Measurements from ENCODE around the gene EP400. TPM values are rescaled to one million over a fixed set of nuclear protein-coding genes. Genes with fewer than 3 reads are reported as not detected.

The EP400 gene
- total RNA-seq, 1 donor = 19.9 TPM

DNA sequence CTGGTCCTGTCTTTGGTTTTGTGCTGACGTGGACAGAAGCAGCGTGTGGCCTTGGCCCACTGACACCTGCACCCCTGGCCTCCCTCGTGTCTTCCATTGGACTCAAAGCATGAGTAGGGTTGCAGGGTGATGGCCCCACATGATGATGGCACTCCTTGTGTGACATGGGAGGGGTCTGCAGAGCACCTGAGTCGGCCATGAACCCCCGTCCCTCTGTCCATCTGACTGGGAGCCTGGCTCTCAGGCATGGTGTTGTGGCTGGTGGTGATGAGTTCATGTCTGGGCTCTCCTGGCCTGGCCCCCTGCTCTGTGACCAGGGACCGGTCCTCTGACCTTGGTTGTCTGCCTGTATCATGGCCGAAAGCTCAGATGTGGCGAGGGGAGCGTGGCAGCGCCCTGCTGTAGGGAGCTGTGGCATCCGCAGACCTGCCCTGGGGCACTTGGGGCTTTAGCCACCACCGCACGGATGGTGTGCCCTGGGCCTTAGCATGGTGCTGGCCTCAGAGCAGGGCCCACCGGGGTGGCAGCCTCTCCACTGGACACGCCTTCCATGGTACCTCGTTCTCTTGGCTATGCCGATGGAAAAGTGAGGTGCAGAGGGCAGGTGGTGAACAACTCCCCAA is 38.6 kb upstream of the EP400 start:
- DNase-seq (ENCODE audit: low read depth in 2 of 3, low spot score in 2 of 3) = no peak

DNA sequence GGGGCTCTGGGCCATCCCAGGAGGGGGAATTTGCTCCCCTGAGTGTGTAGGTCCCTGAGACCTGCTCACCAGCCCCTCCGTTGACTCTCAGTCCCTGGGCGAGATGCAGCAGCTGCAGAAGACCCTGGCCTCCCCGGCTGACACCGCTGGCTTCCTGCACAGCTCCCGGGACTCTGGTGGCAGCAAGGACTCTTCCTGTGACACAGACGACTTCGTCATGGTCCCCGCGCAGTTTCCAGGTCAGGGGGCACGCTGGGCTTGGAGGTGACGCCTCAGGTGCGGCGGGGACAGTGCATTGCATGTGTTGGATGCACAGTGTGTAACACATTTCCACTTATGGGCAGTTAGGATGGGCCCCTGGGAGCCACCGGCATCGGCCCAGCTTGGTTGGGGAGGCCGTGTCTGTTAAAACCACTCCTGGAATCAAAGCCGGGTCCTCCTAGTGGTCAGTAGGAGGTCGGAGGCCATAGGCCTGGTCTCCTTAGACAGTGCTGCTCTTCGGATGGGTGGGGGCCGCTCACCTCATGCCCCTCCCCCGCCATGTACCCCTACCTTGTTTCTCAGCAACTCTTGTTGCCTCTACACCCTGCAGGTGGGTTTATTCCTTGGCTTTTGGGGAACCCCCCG is 37.8 kb upstream of the EP400 start:
- DNase-seq (ENCODE audit: low read depth in 2 of 3, low spot score in 2 of 3) = no peak

DNA sequence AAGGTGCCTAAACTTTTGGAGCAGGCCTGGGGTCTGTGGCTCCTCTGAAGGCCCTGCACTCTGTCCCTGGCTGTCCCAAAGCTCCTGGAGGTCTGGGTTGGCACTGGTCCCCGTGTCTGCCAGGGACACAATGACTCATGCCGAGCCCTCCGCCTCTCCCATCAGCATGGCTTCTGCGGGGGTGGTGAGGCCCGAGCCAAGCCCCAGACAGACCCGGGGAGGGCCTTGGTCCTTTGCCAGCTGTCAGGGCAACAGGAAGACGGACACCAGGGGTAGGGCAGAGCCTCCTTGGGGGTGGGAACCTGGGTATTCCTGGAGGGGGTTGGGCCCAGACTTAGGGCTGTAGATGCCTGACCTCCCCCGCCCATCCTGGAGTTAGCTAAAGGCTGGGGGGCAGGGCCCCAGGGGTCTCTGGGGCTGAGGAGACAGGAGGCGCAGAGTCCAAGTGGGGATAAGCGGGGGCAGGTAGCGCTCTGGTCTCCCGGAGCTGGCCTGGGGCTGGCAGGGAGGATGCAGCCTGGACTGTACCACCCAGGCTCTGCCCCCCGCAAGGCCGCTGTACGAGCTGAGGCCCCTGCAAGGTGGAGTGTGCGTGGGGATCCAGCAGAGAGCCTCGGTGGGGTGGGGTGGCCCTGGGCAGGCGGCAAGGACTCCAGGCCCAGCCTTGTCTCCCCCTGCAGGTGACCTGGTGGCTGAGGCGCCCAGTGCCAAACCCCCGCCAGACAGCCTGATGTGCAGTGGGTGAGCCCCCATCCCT is 37.0 kb upstream of the EP400 start:
- DNase-seq (ENCODE audit: low read depth in 2 of 3, low spot score in 2 of 3) = no peak

DNA sequence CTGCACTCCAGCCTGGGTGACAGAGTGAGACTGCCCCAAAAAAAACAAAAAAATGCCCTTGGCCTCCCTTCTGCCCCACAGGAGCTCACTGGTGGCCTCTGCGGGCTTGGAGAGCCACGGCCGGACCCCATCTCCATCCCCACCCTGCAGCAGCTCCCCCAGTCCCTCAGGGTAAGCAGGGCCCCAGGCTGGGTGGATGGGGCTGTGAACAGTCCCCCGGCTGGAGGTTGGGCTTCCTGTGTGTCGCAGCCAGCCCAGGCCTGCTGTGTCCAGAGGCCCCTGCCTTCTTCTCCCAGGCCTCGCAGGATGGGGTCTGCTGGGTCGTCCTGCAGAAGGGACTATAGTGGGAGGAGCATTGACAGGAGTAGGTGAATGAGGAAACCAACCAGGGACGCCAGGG is 36.1 kb upstream of the EP400 start:
- DNase-seq (ENCODE audit: low read depth in 2 of 3, low spot score in 2 of 3) = no peak

DNA sequence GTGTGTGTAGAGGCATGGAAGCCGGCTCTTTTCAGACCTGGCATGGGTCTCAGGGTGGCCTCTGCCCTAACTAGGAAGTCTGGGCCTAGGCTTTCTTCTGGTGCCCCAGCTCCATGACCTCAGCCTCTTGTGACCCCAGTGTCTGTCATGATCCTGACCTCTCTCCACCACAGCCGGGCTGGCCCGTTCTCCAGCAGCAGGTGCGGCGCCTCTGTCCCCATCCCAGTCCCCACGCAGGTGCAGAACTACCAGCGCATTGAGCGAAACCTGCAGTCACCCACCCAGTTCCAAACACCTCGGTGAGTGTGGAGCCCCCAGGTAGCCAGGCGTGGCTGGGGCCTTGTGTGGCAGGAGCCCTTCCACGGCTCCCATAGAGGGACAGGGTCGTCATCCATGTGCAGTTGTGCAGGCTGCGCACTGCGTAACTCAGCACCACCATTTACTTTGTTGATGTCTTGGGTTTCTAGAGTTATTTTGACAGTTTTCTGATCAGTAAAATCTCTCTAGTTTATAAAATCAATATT is 35.5 kb upstream of the EP400 start:
- no peak for DNase-seq (ENCODE audit: low read depth in 2 of 3, low spot score in 2 of 3)

DNA sequence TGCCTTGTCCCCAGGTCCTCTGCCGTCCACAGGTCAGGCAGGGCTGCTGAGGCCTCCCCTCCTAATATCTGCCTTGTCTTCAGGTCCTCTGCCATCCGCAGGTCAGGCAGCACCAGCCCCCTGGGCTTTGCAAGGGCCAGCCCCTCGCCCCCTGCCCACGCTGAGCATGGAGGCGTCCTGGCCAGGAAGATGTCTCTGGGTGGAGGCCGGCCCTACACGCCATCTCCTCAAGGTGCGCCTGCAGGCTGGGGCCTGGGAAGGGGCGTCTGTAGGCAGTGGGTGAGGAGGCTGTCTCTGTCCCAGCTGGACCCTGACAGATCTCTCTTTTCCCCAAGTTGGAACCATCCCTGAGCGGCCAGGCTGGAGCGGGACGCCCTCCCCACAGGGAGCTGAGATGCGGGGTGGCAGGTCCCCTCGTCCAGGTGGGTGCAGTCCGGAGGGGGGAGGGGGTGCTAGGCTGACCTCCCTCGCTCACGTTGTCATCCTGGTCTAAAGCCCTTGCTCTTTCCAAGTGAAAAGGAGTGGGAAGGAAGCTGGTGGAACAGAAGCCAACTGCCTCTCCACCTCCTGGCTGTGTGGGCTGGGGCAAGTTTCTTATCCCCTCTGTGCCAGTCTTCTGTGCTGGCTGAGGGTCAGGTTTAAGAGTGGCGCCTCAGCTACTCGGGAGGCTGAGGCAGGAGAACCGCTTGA is 34.6 kb upstream of the EP400 start:
- no peak for DNase-seq (ENCODE audit: low read depth in 2 of 3, low spot score in 2 of 3)

DNA sequence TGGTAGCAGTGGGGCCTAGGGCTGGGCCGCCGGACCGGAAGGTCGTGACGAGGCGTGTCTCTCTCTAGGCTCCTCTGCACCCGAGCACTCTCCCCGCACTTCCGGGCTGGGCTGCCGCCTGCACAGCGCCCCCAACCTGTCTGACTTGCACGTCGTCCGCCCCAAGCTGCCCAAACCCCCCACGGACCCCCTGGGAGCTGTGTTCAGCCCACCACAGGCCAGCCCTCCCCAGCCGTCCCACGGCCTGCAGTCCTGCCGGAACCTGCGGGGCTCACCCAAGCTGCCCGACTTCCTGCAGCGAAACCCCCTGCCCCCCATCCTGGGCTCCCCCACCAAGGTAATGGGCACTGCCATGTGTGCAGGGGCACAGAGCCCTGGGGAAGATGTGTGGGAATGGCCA is 33.9 kb upstream of the EP400 start:
- DNase-seq (ENCODE audit: low read depth in 2 of 3, low spot score in 2 of 3) = no peak

DNA sequence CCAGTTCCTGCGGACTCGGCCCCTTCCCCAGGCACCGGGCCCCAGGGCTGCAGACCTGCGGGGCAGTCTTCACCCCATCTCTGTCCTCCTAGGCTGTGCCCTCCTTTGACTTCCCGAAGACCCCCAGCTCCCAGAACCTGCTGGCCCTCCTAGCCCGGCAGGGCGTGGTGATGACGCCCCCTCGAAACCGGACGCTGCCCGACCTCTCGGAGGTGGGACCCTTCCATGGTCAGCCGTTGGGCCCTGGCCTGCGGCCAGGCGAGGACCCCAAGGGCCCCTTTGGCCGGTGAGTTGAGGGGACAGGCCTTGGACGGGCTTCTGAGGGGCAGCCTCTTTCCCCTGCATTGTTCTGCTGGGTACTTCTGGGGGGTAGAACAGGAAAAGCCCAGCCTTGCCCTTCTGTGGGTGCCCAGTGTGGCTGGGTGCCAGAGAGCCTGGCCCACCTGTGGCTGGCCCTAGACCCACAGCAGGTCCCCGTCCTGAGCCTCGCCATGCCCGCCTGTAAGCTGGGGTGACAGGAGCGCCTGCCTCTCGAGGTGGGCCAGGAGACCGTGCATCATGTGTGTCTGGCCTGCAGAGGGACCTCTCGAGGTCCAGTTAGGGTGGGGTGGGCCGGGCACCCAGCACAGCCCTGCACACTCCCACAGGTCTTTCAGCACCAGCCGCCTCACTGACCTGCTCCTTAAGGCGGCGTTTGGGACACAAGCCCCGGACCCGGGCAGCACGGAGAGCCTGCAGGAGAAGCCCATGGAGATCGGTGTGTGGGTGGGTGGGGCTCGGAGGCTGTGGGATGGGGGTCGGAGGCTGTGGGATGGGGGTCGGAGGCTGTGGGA is 33.2 kb upstream of the EP400 start:
- no peak for DNase-seq (ENCODE audit: low read depth in 2 of 3, low spot score in 2 of 3)

DNA sequence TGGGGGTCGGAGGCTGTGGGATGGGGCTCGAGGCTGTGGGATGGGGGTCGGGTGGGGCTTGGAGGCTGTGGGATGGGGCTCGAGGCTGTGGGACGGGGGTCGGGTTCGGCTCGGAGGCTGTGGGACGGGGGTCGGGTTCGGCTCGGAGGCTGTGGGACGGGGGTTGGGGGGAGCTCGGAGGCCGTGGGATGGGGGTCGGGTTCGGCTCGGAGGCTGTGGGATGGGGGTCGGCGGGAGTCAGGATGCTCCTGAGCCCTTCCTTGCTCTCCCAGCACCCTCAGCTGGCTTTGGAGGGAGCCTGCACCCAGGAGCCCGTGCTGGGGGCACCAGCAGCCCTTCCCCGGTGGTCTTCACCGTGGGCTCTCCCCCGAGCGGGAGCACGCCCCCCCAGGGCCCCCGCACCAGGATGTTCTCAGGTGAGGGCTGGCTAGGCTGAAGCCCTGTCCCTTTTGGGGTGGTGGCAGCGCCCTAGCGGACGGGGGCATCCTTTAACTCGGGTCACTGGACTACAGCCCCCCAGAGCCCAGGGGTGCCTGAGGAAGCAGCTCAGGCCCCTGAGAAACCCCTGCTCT is 32.5 kb upstream of the EP400 start:
- DNase-seq (ENCODE audit: low read depth in 2 of 3, low spot score in 2 of 3) = no peak

DNA sequence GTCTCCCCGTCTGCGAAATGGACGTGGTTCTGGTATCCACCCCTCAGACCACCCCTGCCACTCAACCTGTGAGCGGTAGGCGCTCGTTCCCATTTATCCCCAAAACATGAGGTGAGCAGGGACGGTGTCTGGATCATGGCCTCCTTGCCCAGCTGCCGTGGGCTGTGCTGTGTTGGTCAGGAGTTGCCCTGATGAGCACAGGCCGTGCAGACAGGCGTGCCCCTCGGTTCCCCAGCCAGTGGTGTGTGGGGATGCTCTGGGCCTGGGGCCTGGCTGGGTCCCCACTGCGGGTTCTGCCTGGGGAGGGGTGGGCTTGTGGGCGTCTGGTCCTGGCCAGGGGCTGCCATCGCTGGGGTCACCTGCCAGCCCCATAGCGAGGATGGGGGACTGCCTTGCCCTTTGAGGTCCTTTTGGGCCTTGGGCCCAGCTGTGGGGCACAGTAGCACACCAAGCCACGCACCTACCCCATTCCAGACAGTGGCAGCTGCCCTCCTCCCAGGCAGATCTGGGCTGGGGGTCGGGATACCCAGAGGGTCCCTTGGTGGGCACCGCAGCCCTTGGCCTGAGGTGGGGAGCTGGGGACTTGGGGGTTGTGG is 31.9 kb upstream of the EP400 start:
- DNase-seq (ENCODE audit: low read depth in 2 of 3, low spot score in 2 of 3) = no peak

DNA sequence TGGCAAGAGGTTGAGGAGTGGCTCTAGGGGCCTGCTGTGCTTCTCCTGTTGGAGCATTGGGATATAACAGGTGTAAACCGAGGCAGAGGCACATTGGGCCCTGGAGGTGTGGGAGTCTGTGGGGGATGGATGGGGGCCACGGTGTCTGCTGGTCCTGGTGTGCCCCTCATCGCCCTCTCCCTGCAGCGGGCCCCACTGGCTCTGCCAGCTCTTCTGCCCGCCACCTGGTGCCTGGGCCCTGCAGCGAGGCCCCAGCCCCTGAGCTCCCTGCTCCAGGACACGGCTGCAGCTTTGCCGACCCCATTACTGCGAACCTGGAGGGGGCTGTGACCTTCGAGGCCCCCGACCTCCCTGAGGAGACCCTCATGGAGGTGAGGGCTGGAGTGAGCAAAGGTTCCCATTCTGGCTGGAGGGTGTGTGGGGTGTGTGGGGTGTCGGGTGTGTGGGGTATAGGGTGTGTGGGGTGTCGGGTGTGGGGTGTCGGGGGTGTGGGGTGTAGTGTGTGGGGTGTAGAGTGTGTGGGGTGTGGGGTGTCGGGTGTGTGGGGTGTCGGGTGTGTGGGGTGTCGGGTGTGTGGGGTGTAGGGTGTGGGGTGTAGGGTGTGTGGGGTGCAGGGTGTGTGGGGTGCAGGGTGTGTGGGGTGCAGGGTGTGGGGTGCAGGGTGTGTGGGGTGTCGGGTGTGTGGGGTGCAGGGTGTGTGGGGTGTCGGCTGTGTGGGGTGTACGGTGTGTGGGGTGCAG is 31.3 kb upstream of the EP400 start:
- no peak for DNase-seq (ENCODE audit: low read depth in 2 of 3, low spot score in 2 of 3)

DNA sequence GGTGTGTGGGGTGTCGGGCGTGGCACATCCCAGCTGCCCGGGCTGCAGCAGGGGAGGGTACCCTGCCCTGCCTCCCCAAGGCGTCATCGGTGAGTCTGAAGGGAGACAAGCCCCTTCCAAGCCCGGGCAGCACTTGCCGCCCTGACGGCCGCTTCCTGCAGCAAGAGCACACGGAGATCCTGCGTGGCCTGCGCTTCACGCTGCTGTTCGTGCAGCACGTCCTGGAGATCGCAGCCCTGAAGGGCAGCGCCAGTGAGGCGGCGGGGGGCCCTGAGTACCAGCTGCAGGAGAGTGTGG is 30.7 kb upstream of the EP400 start:
- no peak for DNase-seq (ENCODE audit: low read depth in 2 of 3, low spot score in 2 of 3)

DNA sequence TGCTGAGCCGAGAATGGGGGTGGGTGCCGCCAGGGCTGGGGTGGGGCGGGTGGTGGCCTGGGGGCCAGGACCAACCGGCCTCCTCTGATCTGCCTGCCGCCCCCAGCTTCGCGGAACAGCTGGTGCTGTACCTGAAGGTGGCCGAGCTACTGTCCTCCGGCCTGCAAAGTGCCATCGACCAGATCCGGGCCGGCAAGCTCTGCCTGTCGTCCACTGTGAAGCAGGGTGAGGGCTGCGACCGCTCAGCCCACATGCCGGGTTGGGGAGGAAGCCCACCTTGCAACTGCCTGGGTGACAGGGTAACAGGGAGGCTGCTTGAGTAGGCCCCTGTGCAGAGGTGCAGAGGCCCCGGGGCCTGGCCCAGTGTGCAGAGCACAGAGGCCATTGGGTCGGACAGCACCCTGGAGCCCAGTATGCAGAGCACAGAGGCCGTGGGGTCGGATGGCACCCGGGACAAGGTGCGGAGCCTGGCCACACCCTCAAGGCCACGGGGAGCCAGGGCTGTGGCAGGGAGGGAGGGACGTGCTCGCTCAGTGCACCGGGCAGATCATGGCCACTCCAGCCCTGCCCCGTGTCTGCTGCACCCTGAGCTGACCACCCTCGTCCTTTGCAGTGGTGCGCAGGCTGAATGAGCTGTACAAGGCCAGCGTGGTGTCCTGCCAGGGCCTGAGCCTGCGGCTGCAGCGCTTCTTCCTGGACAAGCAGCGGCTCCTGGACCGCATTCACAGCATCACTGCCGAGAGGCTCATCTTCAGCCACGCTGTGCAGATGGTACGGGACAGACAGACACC is 30.2 kb upstream of the EP400 start:
- no peak for DNase-seq (ENCODE audit: low read depth in 2 of 3, low spot score in 2 of 3)

DNA sequence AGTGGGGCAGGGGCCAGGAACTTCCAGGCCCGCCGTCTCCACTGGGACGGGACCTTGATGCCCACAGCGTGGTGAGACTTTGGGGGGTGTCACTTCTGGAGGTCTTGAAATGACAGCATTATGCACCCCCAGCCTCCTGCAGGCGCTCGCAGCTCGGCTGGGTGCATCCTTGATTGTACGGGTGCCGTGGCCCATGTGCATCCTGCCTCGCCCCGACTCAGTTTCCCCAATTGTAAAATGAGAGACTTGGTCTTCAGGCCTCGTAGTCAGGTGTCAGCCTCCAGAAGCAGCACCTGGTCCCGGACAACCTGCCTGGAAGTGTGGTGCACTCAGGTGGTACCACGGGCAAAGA is 29.6 kb upstream of the EP400 start:
- no peak for DNase-seq (ENCODE audit: low read depth in 2 of 3, low spot score in 2 of 3)

DNA sequence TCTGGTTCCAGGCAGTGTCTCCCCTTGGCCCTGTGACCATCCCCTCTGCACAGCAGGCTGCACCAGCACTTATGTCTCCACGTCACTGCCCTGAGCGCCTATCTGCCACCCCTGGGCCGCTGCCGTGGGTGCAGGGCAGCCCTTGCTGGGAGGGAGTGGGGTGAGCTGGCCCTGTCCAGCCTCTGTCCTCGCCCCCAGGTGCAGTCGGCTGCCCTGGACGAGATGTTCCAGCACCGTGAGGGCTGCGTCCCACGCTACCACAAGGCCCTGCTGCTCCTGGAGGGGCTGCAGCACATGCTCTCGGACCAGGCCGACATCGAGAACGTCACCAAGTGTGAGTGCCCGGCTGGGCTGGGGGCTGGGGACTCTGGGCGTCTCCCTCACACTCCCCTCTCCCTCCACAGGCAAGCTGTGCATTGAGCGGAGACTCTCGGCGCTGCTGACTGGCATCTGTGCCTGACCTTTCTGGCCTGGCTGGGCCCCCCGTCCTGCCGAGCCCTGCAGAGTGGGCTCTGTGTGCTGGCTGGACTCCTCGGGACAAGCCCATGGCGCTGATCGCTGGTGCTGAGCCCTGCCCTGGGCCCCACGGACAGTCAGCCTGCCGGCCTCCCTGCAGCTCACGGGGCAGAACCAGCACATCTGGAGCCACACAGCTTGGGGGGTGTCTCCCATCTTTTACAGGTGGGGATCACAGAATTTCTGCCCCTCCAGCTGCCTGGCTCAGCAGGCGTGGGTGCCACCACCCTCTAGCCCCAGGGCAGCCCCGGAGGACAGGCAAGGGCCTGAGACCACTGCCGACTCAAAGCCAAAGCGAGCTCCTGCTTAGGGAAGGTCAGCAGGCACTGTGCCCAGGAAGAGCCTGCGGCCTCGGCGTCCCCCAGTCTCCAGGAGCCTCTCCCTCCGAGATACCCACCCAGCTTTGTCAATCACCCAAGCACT is 28.6 kb upstream of the EP400 start:
- DNase-seq (ENCODE audit: low read depth in 2 of 3, low spot score in 2 of 3) = no peak

DNA sequence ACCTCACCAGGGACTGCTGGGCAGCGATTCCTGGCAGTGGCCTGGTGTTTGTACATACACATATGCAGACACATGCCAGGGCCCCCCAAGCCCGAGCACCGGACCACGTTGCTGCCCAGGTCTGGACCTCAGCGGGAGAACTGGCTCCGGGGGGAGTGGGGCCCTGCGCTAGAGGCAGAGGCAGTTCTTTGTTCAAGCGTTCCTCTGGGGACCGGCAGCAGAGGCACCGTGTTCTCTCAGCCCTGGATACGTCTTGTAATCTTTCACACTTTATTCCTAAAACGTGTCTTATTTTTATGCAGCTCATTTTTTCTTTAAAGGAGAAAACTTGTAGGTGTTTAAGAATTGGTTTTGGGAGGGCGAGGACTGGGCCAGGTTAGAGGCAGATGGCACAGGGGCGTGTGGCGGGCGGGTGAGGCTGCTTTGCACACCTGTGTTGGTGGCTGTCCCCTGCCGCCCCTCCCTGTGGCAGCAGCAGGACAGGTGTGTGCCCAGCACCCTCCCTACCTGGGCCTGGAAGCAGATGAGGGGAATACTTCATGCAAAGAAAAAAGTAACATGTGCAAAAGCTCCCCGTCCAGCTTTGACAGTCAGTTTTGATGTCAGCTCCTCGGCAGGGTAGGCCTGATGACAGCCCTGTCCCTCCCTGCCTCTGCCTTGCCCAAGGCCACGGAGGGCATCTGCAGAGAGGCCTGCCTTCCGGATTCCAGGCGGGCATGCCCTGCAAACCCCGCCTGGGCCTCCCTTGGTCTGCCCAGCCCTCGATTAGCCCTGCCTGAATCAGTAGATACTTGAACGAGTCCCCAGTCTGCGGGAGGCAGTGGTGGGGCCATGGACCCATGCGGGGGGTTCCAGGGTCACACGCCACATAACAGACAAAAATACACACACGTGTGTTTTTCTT is 27.6 kb upstream of the EP400 start:
- no peak for DNase-seq (ENCODE audit: low read depth in 2 of 3, low spot score in 2 of 3)

Measured in hematopoietic multipotent progenitor cell (in vitro differentiated cells).